OCI-LY3 (cell line): Measurements from ENCODE around the gene B3GNT2.

Experiments
- H2AFZ ChIP-seq: fragments of 200-600, 300-600 bp; shearing (Covaris generic); 2 replicates; pipeline ENCODE4 v1.6.0; 2014; ENCODE audit warnings: antibody characterized with exemption, low read depth, low read length
- H3K27ac ChIP-seq: fragments of 200-600, 300-600 bp; sonication (generic); 2 replicates; pipeline ENCODE4 v1.5.1; 2014; ENCODE audit warnings: mild to moderate bottlenecking, low read length, moderate library complexity, mixed read lengths
- H3K27me3 ChIP-seq: fragments of 200-600, 300-600 bp; sonication (generic); 2 replicates; pipeline ENCODE4 v1.6.1; 2014; ENCODE audit warnings: low read depth, low read length, mixed read lengths
- H3K36me3 ChIP-seq: fragments of 200-600, 300-600 bp; sonication (generic); replicated peaks from 2 replicates; pipeline ENCODE3; 2014; ENCODE audit warnings: low read depth, low read length, mixed read lengths
- H3K4me1 ChIP-seq: fragments of 300-600, 200-600 bp; sonication (generic); 2 replicates; pipeline ENCODE4 v1.6.1; 2014; ENCODE audit warnings: low read length, mixed read lengths
- H3K4me2 ChIP-seq: fragments of 200-600, 300-600 bp; sonication (generic); 2 replicates; pipeline ENCODE4 v1.6.1; 2014; ENCODE audit warnings: low read length, mixed read lengths
- H3K4me3 ChIP-seq: fragments of 300-600, 200-600 bp; sonication (generic); 2 replicates; pipeline ENCODE4 v1.5.1; 2014; ENCODE audit warnings: antibody characterized with exemption, mild to moderate bottlenecking, low read length, moderate library complexity
- H3K79me2 ChIP-seq: fragments of 300-600, 200-600 bp; shearing (Covaris generic); 2 replicates; pipeline ENCODE4 v1.6.1; 2014; ENCODE audit warnings: mild to moderate bottlenecking, low read length, mixed read lengths
- H3K9ac ChIP-seq: fragments of 300-600, 200-600 bp; shearing (Covaris generic); 2 replicates; pipeline ENCODE4 v1.6.0; 2014; ENCODE audit warnings: mild to moderate bottlenecking, low read length, moderate library complexity
- H3K9me3 ChIP-seq: fragments of 200-600, 300-600 bp; shearing (Covaris generic); 2 replicates; pipeline ENCODE4 v1.6.1; 2014; ENCODE audit warnings: low read length, mixed read lengths; ENCODE audit not compliant: insufficient read depth
- H4K20me1 ChIP-seq: fragments of 200-600, 300-600 bp; sonication (generic); 2 replicates; pipeline ENCODE4 v1.6.1; 2016; ENCODE audit warnings: low read length, mixed read lengths; ENCODE audit not compliant: insufficient read depth
- EZH2phosphoT487 ChIP-seq: fragments of 200-600 bp; shearing (Covaris generic); IDR thresholded peaks from 2 replicates; pipeline ENCODE4 v1.6.1; 2018; ENCODE audit warnings: antibody characterized with exemption, mixed run types, low read depth
- TF ChIP-seq, protein P1 (sequence below): fragments of 200-600, 300-600 bp; sonication (generic); IDR thresholded peaks from 2 replicates; pipeline ENCODE4 v1.5.1; 2014; ENCODE audit warnings: antibody characterized with exemption, low read length, low read depth

Gene B3GNT2

DNA sequence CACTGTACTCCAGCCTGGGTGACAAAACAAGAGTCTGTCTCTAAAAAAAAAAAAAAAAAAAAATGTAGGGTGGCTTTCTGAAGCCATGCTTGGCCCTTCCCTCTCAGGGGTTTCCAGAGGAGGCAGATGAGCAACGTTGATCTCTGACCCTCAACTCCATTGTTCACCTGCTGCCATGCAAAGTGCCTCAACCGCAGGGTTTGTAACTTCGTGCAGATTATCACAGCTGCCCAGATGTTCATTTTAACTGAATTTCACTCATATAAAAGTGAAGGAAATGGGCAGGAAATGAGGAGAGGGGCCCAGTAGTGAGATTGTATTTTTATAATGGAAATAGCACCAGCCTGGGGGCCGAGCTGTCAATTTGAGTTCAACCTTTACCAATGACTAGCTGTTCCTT lies 14.9 kb upstream of the B3GNT2 start:
- no peaks in the 10 kb centered on the region for H4K20me1 ChIP-seq
- peaks cover 12% of the 10 kb centered on the region; the same call in 1 of the 2 replicates for H3K9me3 ChIP-seq
- no peak for TF ChIP-seq EZH2phosphoT487
- TF ChIP-seq, protein P1, sequence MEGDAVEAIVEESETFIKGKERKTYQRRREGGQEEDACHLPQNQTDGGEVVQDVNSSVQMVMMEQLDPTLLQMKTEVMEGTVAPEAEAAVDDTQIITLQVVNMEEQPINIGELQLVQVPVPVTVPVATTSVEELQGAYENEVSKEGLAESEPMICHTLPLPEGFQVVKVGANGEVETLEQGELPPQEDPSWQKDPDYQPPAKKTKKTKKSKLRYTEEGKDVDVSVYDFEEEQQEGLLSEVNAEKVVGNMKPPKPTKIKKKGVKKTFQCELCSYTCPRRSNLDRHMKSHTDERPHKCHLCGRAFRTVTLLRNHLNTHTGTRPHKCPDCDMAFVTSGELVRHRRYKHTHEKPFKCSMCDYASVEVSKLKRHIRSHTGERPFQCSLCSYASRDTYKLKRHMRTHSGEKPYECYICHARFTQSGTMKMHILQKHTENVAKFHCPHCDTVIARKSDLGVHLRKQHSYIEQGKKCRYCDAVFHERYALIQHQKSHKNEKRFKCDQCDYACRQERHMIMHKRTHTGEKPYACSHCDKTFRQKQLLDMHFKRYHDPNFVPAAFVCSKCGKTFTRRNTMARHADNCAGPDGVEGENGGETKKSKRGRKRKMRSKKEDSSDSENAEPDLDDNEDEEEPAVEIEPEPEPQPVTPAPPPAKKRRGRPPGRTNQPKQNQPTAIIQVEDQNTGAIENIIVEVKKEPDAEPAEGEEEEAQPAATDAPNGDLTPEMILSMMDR = no peak
- H3K27ac ChIP-seq = no peak overlapping the region
- H3K4me2 ChIP-seq = no peak overlapping the region
- H3K4me1 ChIP-seq = no peaks in the 10 kb centered on the region
- H3K4me3 ChIP-seq = no peak overlapping the region
- H3K27me3 ChIP-seq = no peaks in the 10 kb centered on the region
- no peaks in the 10 kb centered on the region for H3K36me3 ChIP-seq
- no peaks in the 10 kb centered on the region for H3K79me2 ChIP-seq
- no peak overlapping the region for H3K9ac ChIP-seq
- no peak overlapping the region for H2AFZ ChIP-seq

DNA sequence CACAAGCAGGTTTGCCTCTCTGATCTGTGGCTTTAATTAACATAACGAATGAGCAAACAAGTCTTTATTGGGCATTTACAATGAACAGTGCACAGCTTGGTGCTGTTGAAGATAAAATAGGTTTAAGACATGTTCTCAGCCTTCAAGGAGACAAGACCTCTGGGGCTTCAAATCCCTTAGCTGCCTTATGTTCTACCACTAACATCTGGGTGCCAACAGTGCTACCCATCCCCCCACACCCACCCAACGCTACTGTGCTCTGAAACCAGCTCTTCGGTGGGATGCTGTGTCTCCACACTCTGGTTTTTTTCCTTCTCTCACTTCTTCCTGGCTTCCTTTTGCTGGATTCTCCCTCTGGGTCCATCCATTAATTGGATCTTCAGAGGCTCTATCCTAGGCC lies 14.1 kb upstream of the B3GNT2 start:
- H2AFZ ChIP-seq = no peak overlapping the region
- no peaks in the 10 kb centered on the region for H3K36me3 ChIP-seq
- H3K4me2 ChIP-seq = no peak overlapping the region
- H3K79me2 ChIP-seq = no peaks in the 10 kb centered on the region
- no peaks in the 10 kb centered on the region for H3K27me3 ChIP-seq
- no peak for TF ChIP-seq EZH2phosphoT487
- TF ChIP-seq, protein P1 = no peak
- H3K9me3 ChIP-seq = peaks cover 12% of the 10 kb centered on the region; the same call in 1 of the 2 replicates
- no peak overlapping the region for H3K4me3 ChIP-seq
- H3K9ac ChIP-seq = no peak overlapping the region
- H3K27ac ChIP-seq = no peak overlapping the region
- no peaks in the 10 kb centered on the region for H4K20me1 ChIP-seq
- H3K4me1 ChIP-seq = no peaks in the 10 kb centered on the region

DNA sequence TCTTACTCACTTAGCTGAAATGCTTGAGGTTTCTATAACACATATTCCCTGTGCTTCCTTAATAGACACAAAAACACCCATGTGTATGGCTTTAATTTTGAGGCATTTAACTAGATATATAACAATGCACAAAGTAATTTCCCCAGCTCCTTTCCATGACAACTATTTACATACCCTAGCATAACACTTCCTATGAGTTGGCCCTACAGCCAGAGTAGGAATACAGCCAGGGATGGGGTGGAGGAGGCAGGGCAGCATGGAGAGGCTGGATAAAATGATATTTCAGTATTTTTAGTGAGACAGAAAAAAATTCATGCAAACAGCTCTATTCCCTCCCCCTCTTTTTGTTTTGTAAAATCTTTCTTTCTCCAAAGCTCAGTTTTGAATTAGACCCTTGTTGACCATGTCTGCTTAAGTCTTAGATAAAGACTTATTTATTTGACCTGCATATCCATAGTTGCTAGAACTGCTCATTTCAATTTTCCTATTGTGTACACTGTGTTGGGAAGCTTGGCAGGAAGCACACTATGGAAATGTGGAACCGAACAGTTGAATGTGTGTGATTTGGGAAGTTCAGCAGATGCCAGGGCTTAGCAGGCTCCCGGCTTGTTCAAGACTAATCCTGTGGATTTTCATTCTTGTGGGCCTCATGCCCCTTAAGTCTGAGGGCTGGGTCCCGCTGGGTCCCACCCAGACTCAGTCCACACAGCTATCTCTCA lies 11.2 kb upstream of the B3GNT2 start:
- H3K4me3 ChIP-seq = no peak overlapping the region
- H3K36me3 ChIP-seq = no peaks in the 10 kb centered on the region
- H3K4me2 ChIP-seq = no peak overlapping the region
- no peaks in the 10 kb centered on the region for H3K4me1 ChIP-seq
- H4K20me1 ChIP-seq = no peaks in the 10 kb centered on the region
- peaks cover 12% of the 10 kb centered on the region; the same call in 1 of the 2 replicates for H3K9me3 ChIP-seq
- no peaks in the 10 kb centered on the region for H3K27me3 ChIP-seq
- no peak overlapping the region for H3K9ac ChIP-seq
- TF ChIP-seq, protein P1 = no peak
- TF ChIP-seq EZH2phosphoT487 = no peak
- no peak overlapping the region for H2AFZ ChIP-seq
- H3K27ac ChIP-seq = no peak overlapping the region
- no peaks in the 10 kb centered on the region for H3K79me2 ChIP-seq

DNA sequence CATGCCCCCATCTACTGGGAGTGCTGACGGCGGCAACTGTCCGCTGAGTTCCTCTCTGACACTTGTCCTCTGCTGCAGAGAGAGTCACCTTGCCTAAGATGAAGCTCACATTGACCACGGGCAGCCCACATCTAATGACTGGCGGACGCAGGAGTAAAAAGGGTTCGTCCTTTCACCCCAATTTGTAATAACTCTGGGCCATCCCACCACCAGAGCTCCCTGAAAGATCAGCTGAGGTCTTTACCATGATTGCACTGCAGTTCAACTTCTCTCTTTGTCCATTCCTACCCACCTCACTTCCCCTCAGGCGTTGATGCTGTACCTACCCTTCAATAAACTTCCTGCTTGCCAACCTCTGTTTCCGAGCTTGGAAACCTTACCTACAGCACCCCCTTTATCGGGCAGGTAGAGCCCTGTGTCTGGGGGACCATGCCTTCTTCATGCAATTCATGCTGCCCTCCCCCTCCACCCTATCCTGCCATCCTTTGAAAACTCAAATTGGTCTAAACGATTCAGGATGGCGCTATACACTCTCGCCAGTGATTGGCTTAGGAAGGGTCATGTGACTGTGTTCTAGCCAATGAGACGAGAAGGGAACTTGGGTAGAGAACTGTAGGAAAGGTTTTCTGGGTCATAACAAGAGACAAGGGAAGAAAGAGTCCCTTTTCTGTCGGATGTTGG lies 10.3 kb upstream of the B3GNT2 start:
- no peaks in the 10 kb centered on the region for H4K20me1 ChIP-seq
- no peaks in the 10 kb centered on the region for H3K27me3 ChIP-seq
- H3K79me2 ChIP-seq = no peaks in the 10 kb centered on the region
- no peak overlapping the region for H3K27ac ChIP-seq
- no peak overlapping the region for H3K9ac ChIP-seq
- peaks cover 12% of the 10 kb centered on the region; the same call in 1 of the 2 replicates for H3K9me3 ChIP-seq
- TF ChIP-seq, protein P1 = no peak
- no peak for TF ChIP-seq EZH2phosphoT487
- no peak overlapping the region for H3K4me3 ChIP-seq
- no peak overlapping the region for H2AFZ ChIP-seq
- H3K4me1 ChIP-seq = no peaks in the 10 kb centered on the region
- no peaks in the 10 kb centered on the region for H3K36me3 ChIP-seq
- no peak overlapping the region for H3K4me2 ChIP-seq
